ENCODE measurements around the gene CBLB.

CBLB gene

GRCh38 chr3:105678017-105678416, 190.8 kb downstream of the CBLB start:
- no peak for DNase-seq

GRCh38 chr3:105676621-105677300, 192.1 kb downstream of the CBLB start:
- DNase-seq = no peak

- no peak for DNase-seq
These were observed 194.3 kb downstream of the CBLB start for GRCh38 chr3:105674437-105675065.

- DNase-seq = no peak
These were observed 195.8 kb downstream of the CBLB start for GRCh38 chr3:105672996-105673395.

GRCh38 chr3:105662306-105662705, 206.5 kb downstream of the CBLB start:
- no peak for DNase-seq

- DNase-seq = no peak
These were observed 207.4 kb downstream of the CBLB start for GRCh38 chr3:105661461-105661860.

GRCh38 chr3:105656651-105657504, 211.9 kb downstream of the CBLB start:
- DNase-seq = no peak

GRCh38 chr3:105653868-105654267, 214.9 kb downstream of the CBLB start:
- DNase-seq = no peak

- DNase-seq = no peak
These were observed 215.6 kb downstream of the CBLB start for GRCh38 chr3:105653166-105653565.

- no peak for DNase-seq
These were observed 219.3 kb downstream of the CBLB start for GRCh38 chr3:105649480-105649879.

GRCh38 chr3:105647047-105647446, 221.8 kb downstream of the CBLB start:
- no peak for DNase-seq

GRCh38 chr3:105639131-105639530, 229.7 kb downstream of the CBLB start:
- no peak for DNase-seq

- no peak for DNase-seq
These were observed 234.1 kb downstream of the CBLB start for GRCh38 chr3:105634708-105635107.

GRCh38 chr3:105629718-105630117, 239.1 kb downstream of the CBLB start:
- DNase-seq = no peak

GRCh38 chr3:105626739-105627138, 242.1 kb downstream of the CBLB start:
- DNase-seq = no peak

GRCh38 chr3:105622169-105622568, 246.6 kb downstream of the CBLB start:
- no peak for DNase-seq

GRCh38 chr3:105620236-105620635, 248.6 kb downstream of the CBLB start:
- DNase-seq = no peak

- DNase-seq = no peak
These were observed 249.2 kb downstream of the CBLB start for GRCh38 chr3:105619651-105620050.

- no peak for DNase-seq
These were observed 250.3 kb downstream of the CBLB start for GRCh38 chr3:105618556-105618955.

- no peak for DNase-seq
These were observed 252.3 kb downstream of the CBLB start for GRCh38 chr3:105616374-105617121.

- no peak for DNase-seq
These were observed 253.0 kb downstream of the CBLB start for GRCh38 chr3:105615814-105616213.

- no peak for DNase-seq
These were observed 254.4 kb downstream of the CBLB start for GRCh38 chr3:105614288-105615030.

Measured in NCI-H2107 (cell line).